Esophagus muscularis mucosa (tissue), 3 donors: ENCODE measurements around the gene DGCR6L.
"Not testable (repeated sequence)": the region's sequence is repeated elsewhere in the genome, so short reads cannot be mapped to it uniquely, and the experiment has no call there.

Source experiments
- POLR2AphosphoS5 ChIP-seq, 2 donors: sonication (generic); formaldehyde crosslinking; IDR thresholded peaks; one replicate each; pipeline ENCODE4 v1.6.1; 2017; ENCODE audit warnings: antibody characterized with exemption in 2 of 2
- TF ChIP-seq, protein P1 (sequence below), 3 experiments: fragments of 200-600 bp in 2 of 3; fragments of 450-650 bp in 1 of 3; sonication (generic) in 2 of 3; IDR thresholded peaks; one replicate each; pipeline ENCODE4 v1.5.1; 2017 to 2019; ENCODE audit warnings: antibody characterized with exemption in 3 of 3, mild to moderate bottlenecking in 2 of 3, moderate library complexity in 1 of 3

- TF ChIP-seq POLR2AphosphoS5 (IDR thresholded peaks at IDR 0.05): not testable (repeated sequence)
- TF ChIP-seq, protein P1, sequence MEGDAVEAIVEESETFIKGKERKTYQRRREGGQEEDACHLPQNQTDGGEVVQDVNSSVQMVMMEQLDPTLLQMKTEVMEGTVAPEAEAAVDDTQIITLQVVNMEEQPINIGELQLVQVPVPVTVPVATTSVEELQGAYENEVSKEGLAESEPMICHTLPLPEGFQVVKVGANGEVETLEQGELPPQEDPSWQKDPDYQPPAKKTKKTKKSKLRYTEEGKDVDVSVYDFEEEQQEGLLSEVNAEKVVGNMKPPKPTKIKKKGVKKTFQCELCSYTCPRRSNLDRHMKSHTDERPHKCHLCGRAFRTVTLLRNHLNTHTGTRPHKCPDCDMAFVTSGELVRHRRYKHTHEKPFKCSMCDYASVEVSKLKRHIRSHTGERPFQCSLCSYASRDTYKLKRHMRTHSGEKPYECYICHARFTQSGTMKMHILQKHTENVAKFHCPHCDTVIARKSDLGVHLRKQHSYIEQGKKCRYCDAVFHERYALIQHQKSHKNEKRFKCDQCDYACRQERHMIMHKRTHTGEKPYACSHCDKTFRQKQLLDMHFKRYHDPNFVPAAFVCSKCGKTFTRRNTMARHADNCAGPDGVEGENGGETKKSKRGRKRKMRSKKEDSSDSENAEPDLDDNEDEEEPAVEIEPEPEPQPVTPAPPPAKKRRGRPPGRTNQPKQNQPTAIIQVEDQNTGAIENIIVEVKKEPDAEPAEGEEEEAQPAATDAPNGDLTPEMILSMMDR (IDR thresholded peaks at IDR 0.05): not testable (repeated sequence)
Measured at GRCh38 chr22:20357967-20358366, 38.1 kb upstream of the DGCR6L start.
